ENCODE results near the gene MACROD1. TPM values are rescaled to one million over a fixed set of nuclear protein-coding genes. Genes with fewer than 3 reads are reported as not detected.

Gene MACROD1
- total RNA-seq, 1 donor = 17.7 TPM

- Histone ChIP-seq H3K27ac (ENCODE audit: low read depth, low read length) (no peak overlapping the region), H2AFZ (ENCODE audit: low read length) (no peak overlapping the region), H3K27me3 (ENCODE audit: insufficient read depth, low read length) (no peaks in the 10 kb centered on the region), H3K9me3 (ENCODE audit: low read depth, low read length) (no peaks in the 10 kb centered on the region), H3K4me2 (ENCODE audit: insufficient read depth, low read length) (no peak overlapping the region), H3K4me1 (ENCODE audit: insufficient read depth, low read length) (peaks cover 9% of the 10 kb centered on the region), H3K36me3 (ENCODE audit: insufficient read depth, low read length) (no peaks in the 10 kb centered on the region), H3K4me3 (ENCODE audit: insufficient read depth, low read length) (no peak overlapping the region), H4K20me1 (ENCODE audit: insufficient read depth, low read length) (no peaks in the 10 kb centered on the region), H3K79me2 (ENCODE audit: insufficient read depth, low read length) (no peaks in the 10 kb centered on the region)
- no peak for DNase-seq (ENCODE audit: insufficient read length, low spot score, missing footprints)
- no peak for TF ChIP-seq CTCF (IDR thresholded peaks at IDR 0.05; ENCODE audit: extremely low read depth, low read depth, low read length)
These were observed 79.4 kb downstream of the MACROD1 start for GRCh38 chr11:64086258-64087123.

- Histone ChIP-seq H3K27me3 (ENCODE audit: insufficient read depth, low read length) (no peaks in the 10 kb centered on the region), H3K27ac (ENCODE audit: low read depth, low read length) (no peak overlapping the region), H4K20me1 (ENCODE audit: insufficient read depth, low read length) (no peaks in the 10 kb centered on the region), H3K4me3 (ENCODE audit: insufficient read depth, low read length) (no peak overlapping the region), H3K79me2 (ENCODE audit: insufficient read depth, low read length) (no peaks in the 10 kb centered on the region), H3K9me3 (ENCODE audit: low read depth, low read length) (no peaks in the 10 kb centered on the region), H3K4me1 (ENCODE audit: insufficient read depth, low read length) (peaks cover 3% of the 10 kb centered on the region), H3K4me2 (ENCODE audit: insufficient read depth, low read length) (no peak overlapping the region), H2AFZ (ENCODE audit: low read length) (no peak overlapping the region), H3K36me3 (ENCODE audit: insufficient read depth, low read length) (no peaks in the 10 kb centered on the region)
- no peak for TF ChIP-seq CTCF (IDR thresholded peaks at IDR 0.05; ENCODE audit: extremely low read depth, low read depth, low read length)
- DNase-seq (ENCODE audit: insufficient read length, low spot score, missing footprints) = no peak
These were observed 80.0 kb downstream of the MACROD1 start for GRCh38 chr11:64085906-64086257.

GRCh38 chr11:64084951-64085710, 80.8 kb downstream of the MACROD1 start:
- Histone ChIP-seq H3K4me2 (ENCODE audit: insufficient read depth, low read length) (no peak overlapping the region), H3K4me3 (ENCODE audit: insufficient read depth, low read length) (no peak overlapping the region), H3K79me2 (ENCODE audit: insufficient read depth, low read length) (no peaks in the 10 kb centered on the region), H4K20me1 (ENCODE audit: insufficient read depth, low read length) (no peaks in the 10 kb centered on the region), H3K27ac (ENCODE audit: low read depth, low read length) (no peak overlapping the region), H3K4me1 (ENCODE audit: insufficient read depth, low read length) (no peaks in the 10 kb centered on the region), H3K9me3 (ENCODE audit: low read depth, low read length) (no peaks in the 10 kb centered on the region), H3K36me3 (ENCODE audit: insufficient read depth, low read length) (no peaks in the 10 kb centered on the region), H3K27me3 (ENCODE audit: insufficient read depth, low read length) (no peaks in the 10 kb centered on the region), H2AFZ (ENCODE audit: low read length) (no peak overlapping the region)
- no peak for DNase-seq (ENCODE audit: insufficient read length, low spot score, missing footprints)
- TF ChIP-seq CTCF (IDR thresholded peaks at IDR 0.05; ENCODE audit: extremely low read depth, low read depth, low read length) = no peak
